Stomach (tissue), 9 donors: ENCODE data around the gene RGS12. TPM values are rescaled to one million over a fixed set of nuclear protein-coding genes. Genes with fewer than 3 reads are reported as not detected.

ENCODE experiments used
- DNase-seq, 2 donors: peaks; one replicate each; pipeline versions ENCODE4 v3.0.0 to v3.0.0-alpha.2; 2013 to 2019
- H3K27ac ChIP-seq, 5 donors: fragments of 200-600 bp in 4 of 5; sonication (generic) in 4 of 5; one replicate each; pipeline ENCODE4 v1.5.1; 2013 to 2019; ENCODE audit warnings: mild to moderate bottlenecking in 1 of 5, moderate library complexity in 1 of 5
- H3K27me3 ChIP-seq, 3 donors: fragments of 200-600 bp; sonication (generic); one replicate each; pipeline ENCODE4 v1.5.1; 2017 to 2019; ENCODE audit warnings: mixed run types in 1 of 3
- H3K36me3 ChIP-seq, 4 donors: fragments of 200-600 bp; sonication (generic); 1 replicate in 3 of 4; 2 replicates in 1 of 4; pipeline ENCODE4 v1.5.1; 2016 to 2019
- H3K4me1 ChIP-seq, 4 donors: fragments of 200-600 bp; sonication (generic); one replicate each; pipeline ENCODE4 v1.5.1; 2016 to 2019
- H3K4me3 ChIP-seq, 4 donors: fragments of 200-600 bp; sonication (generic) in 3 of 4; one replicate each; pipeline ENCODE4 v1.5.1; 2016 to 2019; ENCODE audit warnings: mild to moderate bottlenecking in 1 of 4
- H3K9me3 ChIP-seq, 4 donors: fragments of 200-600 bp; sonication (generic); one replicate each; pipeline ENCODE4 v1.5.1; 2016 to 2019
- EP300 ChIP-seq: sonication (generic); formaldehyde crosslinking; IDR thresholded peaks from one replicate; pipeline ENCODE4 v1.6.1; 2017; ENCODE audit warnings: antibody characterized with exemption
- POLR2A ChIP-seq, 4 donors: fragments of 450-650 bp; IDR thresholded peaks; one replicate each; pipeline ENCODE4 v1.6.1; 2016; ENCODE audit warnings: antibody characterized with exemption in 4 of 4, control low read depth in 2 of 4, mild to moderate bottlenecking in 1 of 4, moderate library complexity in 1 of 4
- POLR2AphosphoS5 ChIP-seq, 3 donors: sonication (generic); formaldehyde crosslinking; IDR thresholded peaks; one replicate each; pipeline ENCODE4 v1.6.1; 2016; ENCODE audit warnings: antibody characterized with exemption in 3 of 3
- WGBS, 5 donors: extraction: QIAGEN DNeasy Blood & Tissue Kit in 3 of 5; methylation state at CpG; one replicate each; pipeline versions ENCODE4 v1.1.5 to v1.1.7; 2013 to 2018; 5-methylcytosine and 5-hydroxymethylcytosine counted together
- intact Hi-C: fragments of 100-400 bp; cut with DNase I; formaldehyde crosslinking; loops from one replicate; pipeline ENCODE4 v1.15.1; 2023; ENCODE audit warnings: low total_unique reads
- polyA plus RNA-seq, 3 donors: library from polyadenylated mRNA; stranded (reverse); fragments of 200-250 nt; gene quantifications; one replicate each; pipeline ENCODE4 v1.2.3, GENCODE V29; 2013
- total RNA-seq, 5 donors: library from RNA; depleted of rRNA; stranded (reverse); fragments of >200 nt; gene quantifications; one replicate each; pipeline versions ENCODE4 v1.1.0 to v1.2.3, GENCODE V29; 2014 to 2016
- TF ChIP-seq, protein P1 (sequence below), 7 experiments: fragments of 450-650 bp in 4 of 7; fragments of 200-600 bp in 3 of 7; sonication (generic) in 3 of 7; IDR thresholded peaks; one replicate each; pipeline ENCODE4 v1.5.1; 2016 to 2019; ENCODE audit warnings: antibody characterized with exemption in 7 of 7, control low read depth in 2 of 7, mild to moderate bottlenecking in 1 of 7
- donor health status: healthy with polysubstance abuse.
- donor health status: Bipolar disorder and iron deficiency.
- donor health status: healthy.

RGS12 gene
- total and polyA plus RNA-seq, 8 donors = 3.5 to 51.8 (median 19.7) TPM

DNA sequence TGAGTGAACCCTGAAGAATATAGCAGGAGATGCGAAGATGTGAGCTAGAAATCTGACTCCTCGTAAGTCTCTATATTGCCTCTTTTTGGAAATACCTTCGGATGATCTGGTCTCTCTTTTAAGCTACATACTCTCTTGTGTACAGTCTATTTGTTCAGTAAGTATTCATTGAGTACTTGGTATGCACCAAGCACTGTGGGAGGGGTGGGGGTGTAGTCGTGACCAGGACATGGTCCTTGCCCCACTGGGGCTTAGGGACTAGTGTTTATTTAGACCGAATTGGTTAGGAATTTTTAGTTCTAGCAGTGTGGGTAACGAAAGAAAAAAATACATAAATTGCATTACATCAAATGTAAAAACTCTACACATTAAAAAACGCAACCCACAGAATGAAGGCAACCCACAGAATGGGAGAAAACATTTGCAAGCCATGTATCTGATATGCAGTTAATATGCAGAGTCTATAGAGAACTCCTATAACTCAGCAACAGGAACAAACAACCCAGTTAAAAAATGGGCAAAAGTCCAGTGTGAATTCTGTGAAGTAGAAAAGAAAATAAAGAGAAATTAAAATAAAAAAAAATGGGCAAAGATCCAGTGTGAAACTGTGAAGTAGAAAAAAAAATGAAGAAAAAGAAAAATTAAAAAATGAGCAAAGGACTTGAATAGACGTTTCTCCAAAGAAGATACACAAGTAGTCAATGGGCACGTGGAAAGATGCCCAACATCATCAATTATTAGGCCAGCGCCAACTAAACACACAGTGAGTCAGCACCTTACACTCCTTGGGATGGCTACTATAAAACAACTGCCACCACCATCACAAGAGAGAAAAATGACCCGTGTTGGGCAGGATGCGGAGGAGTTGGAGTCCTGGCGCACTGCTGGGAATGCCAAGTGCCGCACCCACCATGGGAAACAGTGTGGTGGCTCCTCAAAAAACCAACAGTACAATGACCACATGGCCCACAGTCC lies 43.8 kb downstream of the RGS12 start:
- H3K4me1 ChIP-seq = peaks cover 0 to 12% (median under 1%) of the 10 kb centered on the region in 4 donors
- no peak overlapping the region for H3K4me3 ChIP-seq
- no peaks in the 10 kb centered on the region for H3K27me3 ChIP-seq
- no peaks in the 10 kb centered on the region for H3K36me3 ChIP-seq
- no peaks in the 10 kb centered on the region for H3K9me3 ChIP-seq
- TF ChIP-seq POLR2AphosphoS5 (IDR thresholded peaks at IDR 0.05) = no peak
- no peak for TF ChIP-seq EP300
- TF ChIP-seq, protein P1, sequence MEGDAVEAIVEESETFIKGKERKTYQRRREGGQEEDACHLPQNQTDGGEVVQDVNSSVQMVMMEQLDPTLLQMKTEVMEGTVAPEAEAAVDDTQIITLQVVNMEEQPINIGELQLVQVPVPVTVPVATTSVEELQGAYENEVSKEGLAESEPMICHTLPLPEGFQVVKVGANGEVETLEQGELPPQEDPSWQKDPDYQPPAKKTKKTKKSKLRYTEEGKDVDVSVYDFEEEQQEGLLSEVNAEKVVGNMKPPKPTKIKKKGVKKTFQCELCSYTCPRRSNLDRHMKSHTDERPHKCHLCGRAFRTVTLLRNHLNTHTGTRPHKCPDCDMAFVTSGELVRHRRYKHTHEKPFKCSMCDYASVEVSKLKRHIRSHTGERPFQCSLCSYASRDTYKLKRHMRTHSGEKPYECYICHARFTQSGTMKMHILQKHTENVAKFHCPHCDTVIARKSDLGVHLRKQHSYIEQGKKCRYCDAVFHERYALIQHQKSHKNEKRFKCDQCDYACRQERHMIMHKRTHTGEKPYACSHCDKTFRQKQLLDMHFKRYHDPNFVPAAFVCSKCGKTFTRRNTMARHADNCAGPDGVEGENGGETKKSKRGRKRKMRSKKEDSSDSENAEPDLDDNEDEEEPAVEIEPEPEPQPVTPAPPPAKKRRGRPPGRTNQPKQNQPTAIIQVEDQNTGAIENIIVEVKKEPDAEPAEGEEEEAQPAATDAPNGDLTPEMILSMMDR (IDR thresholded peaks at IDR 0.05) = no peak
- no peak for TF ChIP-seq POLR2A (IDR thresholded peaks at IDR 0.05)
- no peak for DNase-seq
- H3K27ac ChIP-seq = no peak overlapping the region
- intact Hi-C loops = no loop called here
- WGBS, 5 donors = 86 to 93% (median 89%) methylated on average over 14 of the region's 14 CpGs

DNA sequence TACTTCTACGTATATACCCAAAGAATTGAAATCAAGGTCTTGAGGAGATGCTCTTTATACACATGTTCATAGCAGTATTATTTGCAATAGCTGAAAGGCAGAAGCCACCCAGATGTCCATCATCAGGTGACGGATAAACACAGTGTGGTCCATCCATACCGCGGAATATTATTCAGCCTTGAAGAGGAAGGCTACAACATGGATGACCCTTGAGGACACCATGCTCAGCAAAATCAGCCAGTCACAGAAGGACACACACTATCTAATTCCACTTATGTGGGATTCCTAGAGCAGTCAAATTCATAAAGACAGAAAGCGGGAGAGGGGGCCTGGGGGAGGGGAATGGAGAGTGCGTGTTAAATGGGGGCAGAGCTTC lies 44.5 kb downstream of the RGS12 start:
- no peak for DNase-seq
- intact Hi-C loops = no loop called here
- 94 to 98% (median 98%) methylated on average over 6 of the region's 6 CpGs for WGBS, 5 donors
- TF ChIP-seq POLR2A (IDR thresholded peaks at IDR 0.05) (no peak), POLR2AphosphoS5 (IDR thresholded peaks at IDR 0.05) (no peak), EP300 (no peak)
- TF ChIP-seq, protein P1 (IDR thresholded peaks at IDR 0.05) = no peak
- Histone ChIP-seq H3K36me3 (no peaks in the 10 kb centered on the region), H3K9me3 (no peaks in the 10 kb centered on the region), H3K4me1 (peaks cover 0 to 18% (median 7%) of the 10 kb centered on the region in 4 donors), H3K27ac (no peak overlapping the region), H3K27me3 (no peaks in the 10 kb centered on the region), H3K4me3 (no peak overlapping the region)

DNA sequence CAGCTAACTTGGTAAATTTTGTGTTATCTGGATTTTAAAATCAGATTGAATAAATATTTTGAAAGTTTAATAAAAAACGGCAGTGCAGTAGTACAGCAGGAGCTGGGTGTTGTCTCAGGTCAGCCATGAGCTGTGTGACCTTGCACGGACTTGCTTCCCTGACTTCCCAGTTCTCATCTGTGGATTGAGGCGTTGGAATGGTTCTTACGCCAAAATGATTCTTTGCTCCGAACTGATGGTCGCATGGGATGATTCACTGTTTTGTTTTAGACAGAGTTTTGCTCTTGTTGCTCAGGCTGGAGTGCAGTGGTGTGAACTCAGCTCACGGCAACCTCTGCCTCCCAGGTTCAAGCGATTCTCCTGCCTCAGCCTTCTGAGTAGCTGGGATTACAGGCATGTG lies 45.0 kb downstream of the RGS12 start:
- intact Hi-C loops = no loop called here
- H3K4me1 ChIP-seq = peaks cover 0 to 21% (median 10%) of the 10 kb centered on the region in 4 donors
- WGBS, 5 donors = 73 to 84% (median 79%) methylated on average over 8 of the region's 8 CpGs

DNA sequence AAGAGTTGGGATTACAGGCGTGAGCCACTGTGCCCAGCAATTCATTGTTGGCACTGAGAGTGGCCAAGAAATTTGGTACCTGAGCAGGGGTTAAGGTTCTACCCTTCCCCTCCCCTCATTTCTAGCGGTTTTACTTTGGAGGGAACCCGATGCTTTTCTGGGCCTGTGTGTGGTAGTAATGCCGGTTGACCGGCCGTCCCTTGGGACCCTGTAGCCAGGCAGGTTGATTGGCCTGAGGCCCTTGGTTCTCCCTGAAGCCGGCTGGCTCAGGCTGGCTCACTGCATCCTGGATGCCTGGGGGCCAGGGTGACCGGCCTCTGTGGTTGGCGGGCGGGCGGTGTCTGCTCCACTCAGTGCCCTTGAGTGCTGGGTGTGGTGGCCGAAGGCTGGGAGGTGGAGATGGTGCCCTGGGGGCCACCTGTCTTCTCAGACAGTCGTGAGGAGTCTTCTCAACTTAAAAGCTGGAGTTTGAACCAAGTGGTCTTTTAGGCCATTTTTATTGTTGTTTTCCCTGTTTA lies 45.6 kb downstream of the RGS12 start:
- Histone ChIP-seq H3K27me3 (no peaks in the 10 kb centered on the region), H3K9me3 (no peaks in the 10 kb centered on the region), H3K4me3 (no peak overlapping the region), H3K27ac (no peak overlapping the region), H3K4me1 (peaks cover 0 to 21% (median 10%) of the 10 kb centered on the region in 4 donors), H3K36me3 (peaks cover 0 to 5% (median 3%) of the 10 kb centered on the region in 4 donors)
- intact Hi-C loops = no loop called here
- no peak for DNase-seq
- TF ChIP-seq EP300 (no peak), POLR2A (IDR thresholded peaks at IDR 0.05) (no peak), POLR2AphosphoS5 (IDR thresholded peaks at IDR 0.05) (no peak)
- TF ChIP-seq, protein P1 (IDR thresholded peaks at IDR 0.05) = no peak
- WGBS, 5 donors = 92 to 96% (median 93%) methylated on average over 8 to 13 of the region's 13 CpGs

More for the DNA sequence above, 45.0 kb downstream of the RGS12 start:
- no peaks in the 10 kb centered on the region for H3K27me3 ChIP-seq
- H3K27ac ChIP-seq = no peak overlapping the region
- no peaks in the 10 kb centered on the region for H3K9me3 ChIP-seq
- H3K4me3 ChIP-seq = no peak overlapping the region
- DNase-seq = no peak
- no peaks in the 10 kb centered on the region for H3K36me3 ChIP-seq
- TF ChIP-seq POLR2AphosphoS5 (IDR thresholded peaks at IDR 0.05) (no peak), EP300 (no peak), POLR2A (IDR thresholded peaks at IDR 0.05) (no peak)
- TF ChIP-seq, protein P1 (IDR thresholded peaks at IDR 0.05) = no peak
